Neural cell (in vitro differentiated cells): Measurements from ENCODE around the gene STARD7. TPM values are rescaled to one million over a fixed set of nuclear protein-coding genes. Genes with fewer than 3 reads are reported as not detected.

Experiments
- H2AFZ ChIP-seq: fragments of 200-600, 300-800 bp; sonication (generic), shearing (Covaris generic); 2 replicates; pipeline ENCODE4 v1.6.0; 2014; ENCODE audit warnings: low read depth, mild to moderate bottlenecking, antibody characterized with exemption, low read length, moderate library complexity
- H3F3A ChIP-seq: fragments of 200-600 bp; shearing (Covaris generic); 2 replicates; pipeline ENCODE4 v1.6.1; 2016; ENCODE audit warnings: mild to moderate bottlenecking, moderate library complexity, mixed read lengths, antibody characterized with exemption, low read length; ENCODE audit not compliant: insufficient read depth, poor library complexity, severe bottlenecking
- H3K27ac ChIP-seq: fragments of 200-600, 300-800 bp; sonication (generic), shearing (Covaris generic); 2 replicates; pipeline ENCODE4 v1.5.1; 2014; ENCODE audit warnings: mild to moderate bottlenecking, low read length, moderate library complexity
- H3K27me3 ChIP-seq: fragments of 300-800, 200-600 bp; sonication (generic), shearing (Covaris generic); 2 replicates; pipeline ENCODE4 v1.6.0; 2014; ENCODE audit warnings: mild to moderate bottlenecking, low read depth, low read length, moderate library complexity; ENCODE audit not compliant: insufficient read depth
- H3K36me3 ChIP-seq: fragments of 300-800, 200-600 bp; sonication (generic), shearing (Covaris generic); 2 replicates; pipeline ENCODE4 v1.5.1; 2014; ENCODE audit warnings: mild to moderate bottlenecking, antibody characterized with exemption, low read length, moderate library complexity; ENCODE audit not compliant: insufficient read depth
- H3K4me2 ChIP-seq: fragments of 300-800, 200-600 bp; sonication (generic), shearing (Covaris generic); 2 replicates; pipeline ENCODE4 v1.6.0; 2014; ENCODE audit warnings: mild to moderate bottlenecking, low read length
- H3K4me3 ChIP-seq: fragments of 300-800, 200-600 bp; sonication (generic), shearing (Covaris generic); 2 replicates; pipeline ENCODE4 v1.5.1; 2014; ENCODE audit warnings: mild to moderate bottlenecking, low read length, moderate library complexity
- H3K79me2 ChIP-seq: fragments of 200-600 bp; shearing (Covaris generic); replicated peaks from 2 replicates; pipeline ENCODE4 v1.6.0; 2014; ENCODE audit warnings: mild to moderate bottlenecking, low read length, moderate library complexity; ENCODE audit not compliant: insufficient read depth
- H3K9ac ChIP-seq: fragments of 300-800, 200-600 bp; sonication (generic), shearing (Covaris generic); 2 replicates; pipeline ENCODE4 v1.6.1; 2016; ENCODE audit warnings: mild to moderate bottlenecking, low read length, mixed read lengths
- H3K9me2 ChIP-seq: fragments of 200-600 bp; shearing (Covaris generic); 2 replicates; pipeline ENCODE4 v1.6.1; 2016; ENCODE audit warnings: mild to moderate bottlenecking, low read length, mixed read lengths; ENCODE audit not compliant: insufficient read depth
- H3K9me3 ChIP-seq: fragments of 200-600, 300-800 bp; sonication (generic), shearing (Covaris generic); 2 replicates; pipeline ENCODE4 v1.6.1; 2016; ENCODE audit warnings: mild to moderate bottlenecking, mixed run types, low read length, moderate library complexity, mixed read lengths
- H4K20me1 ChIP-seq: fragments of 200-600 bp; shearing (Covaris generic); 2 replicates; pipeline ENCODE4 v1.6.1; 2016; ENCODE audit warnings: mild to moderate bottlenecking, mixed run types; ENCODE audit not compliant: insufficient read depth
- EP300 ChIP-seq: fragments of 450-650 bp; conservative IDR thresholded peaks from 2 replicates; pipeline ENCODE4 v1.6.1; 2014; ENCODE audit warnings: antibody characterized with exemption, mild to moderate bottlenecking, moderate library complexity; ENCODE audit not compliant: poor library complexity, severe bottlenecking
- EZH2 ChIP-seq: fragments of 200-600, 300-800 bp; shearing (Covaris generic), sonication (generic); IDR thresholded peaks from 2 replicates; pipeline ENCODE4 v1.6.1; 2014; ENCODE audit warnings: antibody characterized with exemption, low read length, borderline replicate concordance, mild to moderate bottlenecking; ENCODE audit not compliant: insufficient read depth, poor library complexity, severe bottlenecking
- MXI1 ChIP-seq: fragments of 450-650 bp; conservative IDR thresholded peaks from 2 replicates; pipeline ENCODE4 v1.6.1; 2014; ENCODE audit warnings: antibody characterized with exemption, mild to moderate bottlenecking; ENCODE audit not compliant: poor library complexity, severe bottlenecking
- POLR2AphosphoS5 ChIP-seq: IDR thresholded peaks from 2 replicates; pipeline ENCODE4 v1.6.1; 2012
- RAD21 ChIP-seq: fragments of 450-650 bp; conservative IDR thresholded peaks from 2 replicates; pipeline ENCODE4 v1.6.1; 2014; ENCODE audit warnings: antibody characterized with exemption, mild to moderate bottlenecking, moderate library complexity
- SMC3 ChIP-seq: fragments of 450-650 bp; conservative IDR thresholded peaks from 2 replicates; pipeline ENCODE4 v1.6.1; 2014; ENCODE audit warnings: antibody characterized with exemption, mild to moderate bottlenecking, moderate library complexity; ENCODE audit not compliant: poor library complexity
- TAF1 ChIP-seq: IDR thresholded peaks from 2 replicates; pipeline ENCODE4 v1.6.1; 2012; ENCODE audit warnings: low read depth
- polyA plus RNA-seq: library from polyadenylated mRNA; depleted of rRNA; stranded (reverse); fragments of >200 nt; gene quantifications from 2 replicates; pipeline ENCODE4 v1.2.3, GENCODE V29; 2014
- TF ChIP-seq, protein P1 (sequence below): fragments of 450-650 bp; IDR thresholded peaks from 2 replicates; pipeline ENCODE4 v1.5.1; 2014; ENCODE audit warnings: antibody characterized with exemption, mild to moderate bottlenecking, moderate library complexity; ENCODE audit not compliant: poor library complexity, severe bottlenecking
- TF ChIP-seq, protein P2 (sequence below): IDR thresholded peaks from 2 replicates; pipeline ENCODE4 v1.6.1; 2012; ENCODE audit warnings: borderline replicate concordance

The STARD7 gene
- polyA plus RNA-seq, 1 donor from 2014 or later: 155 TPM

DNA sequence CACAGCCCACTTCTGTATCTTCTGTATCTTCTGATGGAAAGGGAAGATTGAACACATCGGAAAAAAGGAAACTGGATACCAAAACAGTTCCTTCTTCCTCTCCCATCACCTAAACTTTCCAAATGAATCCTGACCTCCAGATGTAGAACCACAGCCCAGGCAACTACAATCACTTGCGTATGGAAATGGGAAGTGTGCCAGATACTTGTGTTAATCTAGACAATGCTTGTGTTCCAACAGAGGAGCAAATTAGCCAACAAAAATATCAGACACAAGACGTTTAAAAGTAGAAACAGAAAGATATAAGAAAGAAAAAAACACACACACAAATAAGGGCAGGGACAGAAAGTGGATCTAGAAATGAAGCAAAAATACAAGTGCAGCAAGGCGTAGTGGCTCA, 32.0 kb downstream of the STARD7 start:
- H3K27ac ChIP-seq: no peak overlapping the region
- H3K36me3 ChIP-seq: no peaks in the 10 kb centered on the region
- no peaks in the 10 kb centered on the region for H3K27me3 ChIP-seq
- H3K9me2 ChIP-seq: no peaks in the 10 kb centered on the region
- no peak overlapping the region for H3K4me3 ChIP-seq
- no peaks in the 10 kb centered on the region for H3K9me3 ChIP-seq
- TF ChIP-seq EP300 (no peak), MXI1 (no peak), SMC3 (no peak), TAF1 (no peak), POLR2AphosphoS5 (no peak), EZH2 (no peak), RAD21 (no peak)
- TF ChIP-seq, protein P1, sequence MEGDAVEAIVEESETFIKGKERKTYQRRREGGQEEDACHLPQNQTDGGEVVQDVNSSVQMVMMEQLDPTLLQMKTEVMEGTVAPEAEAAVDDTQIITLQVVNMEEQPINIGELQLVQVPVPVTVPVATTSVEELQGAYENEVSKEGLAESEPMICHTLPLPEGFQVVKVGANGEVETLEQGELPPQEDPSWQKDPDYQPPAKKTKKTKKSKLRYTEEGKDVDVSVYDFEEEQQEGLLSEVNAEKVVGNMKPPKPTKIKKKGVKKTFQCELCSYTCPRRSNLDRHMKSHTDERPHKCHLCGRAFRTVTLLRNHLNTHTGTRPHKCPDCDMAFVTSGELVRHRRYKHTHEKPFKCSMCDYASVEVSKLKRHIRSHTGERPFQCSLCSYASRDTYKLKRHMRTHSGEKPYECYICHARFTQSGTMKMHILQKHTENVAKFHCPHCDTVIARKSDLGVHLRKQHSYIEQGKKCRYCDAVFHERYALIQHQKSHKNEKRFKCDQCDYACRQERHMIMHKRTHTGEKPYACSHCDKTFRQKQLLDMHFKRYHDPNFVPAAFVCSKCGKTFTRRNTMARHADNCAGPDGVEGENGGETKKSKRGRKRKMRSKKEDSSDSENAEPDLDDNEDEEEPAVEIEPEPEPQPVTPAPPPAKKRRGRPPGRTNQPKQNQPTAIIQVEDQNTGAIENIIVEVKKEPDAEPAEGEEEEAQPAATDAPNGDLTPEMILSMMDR: no peak
- TF ChIP-seq, protein P2, sequence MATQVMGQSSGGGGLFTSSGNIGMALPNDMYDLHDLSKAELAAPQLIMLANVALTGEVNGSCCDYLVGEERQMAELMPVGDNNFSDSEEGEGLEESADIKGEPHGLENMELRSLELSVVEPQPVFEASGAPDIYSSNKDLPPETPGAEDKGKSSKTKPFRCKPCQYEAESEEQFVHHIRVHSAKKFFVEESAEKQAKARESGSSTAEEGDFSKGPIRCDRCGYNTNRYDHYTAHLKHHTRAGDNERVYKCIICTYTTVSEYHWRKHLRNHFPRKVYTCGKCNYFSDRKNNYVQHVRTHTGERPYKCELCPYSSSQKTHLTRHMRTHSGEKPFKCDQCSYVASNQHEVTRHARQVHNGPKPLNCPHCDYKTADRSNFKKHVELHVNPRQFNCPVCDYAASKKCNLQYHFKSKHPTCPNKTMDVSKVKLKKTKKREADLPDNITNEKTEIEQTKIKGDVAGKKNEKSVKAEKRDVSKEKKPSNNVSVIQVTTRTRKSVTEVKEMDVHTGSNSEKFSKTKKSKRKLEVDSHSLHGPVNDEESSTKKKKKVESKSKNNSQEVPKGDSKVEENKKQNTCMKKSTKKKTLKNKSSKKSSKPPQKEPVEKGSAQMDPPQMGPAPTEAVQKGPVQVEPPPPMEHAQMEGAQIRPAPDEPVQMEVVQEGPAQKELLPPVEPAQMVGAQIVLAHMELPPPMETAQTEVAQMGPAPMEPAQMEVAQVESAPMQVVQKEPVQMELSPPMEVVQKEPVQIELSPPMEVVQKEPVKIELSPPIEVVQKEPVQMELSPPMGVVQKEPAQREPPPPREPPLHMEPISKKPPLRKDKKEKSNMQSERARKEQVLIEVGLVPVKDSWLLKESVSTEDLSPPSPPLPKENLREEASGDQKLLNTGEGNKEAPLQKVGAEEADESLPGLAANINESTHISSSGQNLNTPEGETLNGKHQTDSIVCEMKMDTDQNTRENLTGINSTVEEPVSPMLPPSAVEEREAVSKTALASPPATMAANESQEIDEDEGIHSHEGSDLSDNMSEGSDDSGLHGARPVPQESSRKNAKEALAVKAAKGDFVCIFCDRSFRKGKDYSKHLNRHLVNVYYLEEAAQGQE: no peak
- no peaks in the 10 kb centered on the region for H3K79me2 ChIP-seq
- H2AFZ ChIP-seq: no peak overlapping the region
- H3K4me2 ChIP-seq: no peak overlapping the region
- H3K9ac ChIP-seq: no peak overlapping the region
- H3F3A ChIP-seq: no peaks in the 10 kb centered on the region
- no peaks in the 10 kb centered on the region for H4K20me1 ChIP-seq

- H3K4me2 ChIP-seq: no peak overlapping the region
These were observed 32.7 kb downstream of the STARD7 start for GRCh38 chr2:96175951-96176350.

More at GRCh38 chr2:96175951-96176350, 32.7 kb downstream of the STARD7 start:
- H3K9ac ChIP-seq: no peak overlapping the region
- no peaks in the 10 kb centered on the region for H3K9me3 ChIP-seq
- H4K20me1 ChIP-seq: no peaks in the 10 kb centered on the region
- TF ChIP-seq EP300 (no peak), TAF1 (no peak), RAD21 (no peak), POLR2AphosphoS5 (no peak), MXI1 (no peak), SMC3 (no peak), EZH2 (no peak)
- TF ChIP-seq, protein P1: no peak
- TF ChIP-seq, protein P2: no peak
- H3K9me2 ChIP-seq: no peaks in the 10 kb centered on the region
- no peaks in the 10 kb centered on the region for H3K27me3 ChIP-seq
- H3K27ac ChIP-seq: no peak overlapping the region
- H3K79me2 ChIP-seq: no peaks in the 10 kb centered on the region
- H3K4me3 ChIP-seq: no peak overlapping the region
- no peak overlapping the region for H2AFZ ChIP-seq
- no peaks in the 10 kb centered on the region for H3K36me3 ChIP-seq
- H3F3A ChIP-seq: no peaks in the 10 kb centered on the region
